BE2C (cell line): Measurements from ENCODE around the gene CLDN9.
A peak's percentile ranks its signal among the peaks of the same experiment; 100 is the strongest.

Experiments
- DNase-seq: peaks from one replicate; pipeline ENCODE4 v3.0.0-alpha.2; 2020
- H3K27me3 ChIP-seq: fragments of 250-450 bp; sonication (Bioruptor Pico); 2 replicates; pipeline ENCODE4 v1.5.1; 2020; ENCODE audit warnings: mild to moderate bottlenecking
- H3K36me3 ChIP-seq: fragments of 250-450 bp; sonication (Bioruptor Pico); 2 replicates; pipeline ENCODE4 v1.5.1; 2020; ENCODE audit warnings: mild to moderate bottlenecking
- H3K4me1 ChIP-seq: fragments of 250-450 bp; sonication (Bioruptor Pico); 2 replicates; pipeline ENCODE4 v1.5.1; 2020
- H3K4me3 ChIP-seq: 2 replicates; pipeline ENCODE4 v1.5.1; 2011; ENCODE audit warnings: low read depth, low read length
- H3K9me3 ChIP-seq: fragments of 250-450 bp; sonication (Bioruptor Pico); 2 replicates; pipeline ENCODE4 v1.5.1; 2020
- TF ChIP-seq, protein P1 (sequence below): IDR thresholded peaks from 2 replicates; pipeline ENCODE4 v1.5.1; 2012; ENCODE audit warnings: mild to moderate bottlenecking, low read depth, low read length

Gene CLDN9

DNA sequence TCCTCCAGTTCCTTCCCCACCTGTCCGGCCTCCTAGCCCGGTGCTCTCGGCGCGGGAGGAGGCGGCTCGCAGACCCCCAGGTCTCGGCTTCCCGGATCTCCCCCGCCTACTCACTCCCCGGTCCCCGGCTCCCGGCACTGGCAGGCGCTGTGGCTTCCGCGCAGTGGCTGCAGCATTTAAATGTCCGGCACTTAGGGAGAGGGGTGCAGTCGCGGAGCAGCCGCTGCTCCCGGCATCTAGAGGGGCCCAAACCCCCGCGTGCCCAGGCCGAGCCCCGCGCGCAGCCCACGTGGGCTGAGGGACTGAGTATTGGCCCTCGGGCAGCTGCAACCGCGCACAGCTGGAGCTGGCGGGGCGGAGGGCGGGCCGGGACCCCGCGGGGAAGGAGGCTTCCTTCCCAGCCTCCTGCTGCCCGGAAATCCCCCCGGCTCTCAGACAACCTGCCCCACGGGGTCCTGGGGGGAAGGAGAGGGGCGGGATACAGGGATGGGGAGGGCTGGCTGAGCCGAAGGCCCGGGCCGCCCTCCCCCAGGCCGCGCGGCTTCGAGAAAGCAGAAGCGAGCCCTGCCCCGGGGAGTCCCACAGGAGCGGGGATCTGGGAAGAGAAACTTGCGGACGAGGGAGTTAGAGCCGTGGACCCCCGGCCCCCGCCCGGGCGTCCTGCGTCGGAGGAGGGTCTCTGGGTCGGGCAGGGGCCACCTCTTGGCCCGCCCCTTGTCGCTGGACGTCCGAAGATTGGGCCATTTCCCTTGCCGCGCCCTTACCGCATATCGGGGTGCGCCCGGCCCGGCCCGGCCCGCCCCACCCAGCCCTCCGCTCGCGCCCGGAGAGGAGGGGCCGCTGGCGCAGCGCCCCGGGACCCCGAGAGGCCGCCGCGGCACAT, 33.3 kb downstream of the CLDN9 start, which contains the start of gene MMP25:
MMP25 (plus strand) TSS at position 804 of the 883 bp plus-strand sequence. CDS start 357 bp downstream, outside the sequence.
- Histone ChIP-seq H3K4me1 (no peaks in the 10 kb centered on the region), H3K4me3 (peak within 1 kb of the TSS; percentile 28; the same call in 1 of the 2 replicates), H3K9me3 (0 out of 2 replicates have a peak, but pooled peaks cover 3% of the 10 kb centered on the region), H3K27me3 (peaks cover 93% of the 10 kb centered on the region), H3K36me3 (no peaks in the 10 kb centered on the region)
- no peak for DNase-seq
- TF ChIP-seq, protein P1, sequence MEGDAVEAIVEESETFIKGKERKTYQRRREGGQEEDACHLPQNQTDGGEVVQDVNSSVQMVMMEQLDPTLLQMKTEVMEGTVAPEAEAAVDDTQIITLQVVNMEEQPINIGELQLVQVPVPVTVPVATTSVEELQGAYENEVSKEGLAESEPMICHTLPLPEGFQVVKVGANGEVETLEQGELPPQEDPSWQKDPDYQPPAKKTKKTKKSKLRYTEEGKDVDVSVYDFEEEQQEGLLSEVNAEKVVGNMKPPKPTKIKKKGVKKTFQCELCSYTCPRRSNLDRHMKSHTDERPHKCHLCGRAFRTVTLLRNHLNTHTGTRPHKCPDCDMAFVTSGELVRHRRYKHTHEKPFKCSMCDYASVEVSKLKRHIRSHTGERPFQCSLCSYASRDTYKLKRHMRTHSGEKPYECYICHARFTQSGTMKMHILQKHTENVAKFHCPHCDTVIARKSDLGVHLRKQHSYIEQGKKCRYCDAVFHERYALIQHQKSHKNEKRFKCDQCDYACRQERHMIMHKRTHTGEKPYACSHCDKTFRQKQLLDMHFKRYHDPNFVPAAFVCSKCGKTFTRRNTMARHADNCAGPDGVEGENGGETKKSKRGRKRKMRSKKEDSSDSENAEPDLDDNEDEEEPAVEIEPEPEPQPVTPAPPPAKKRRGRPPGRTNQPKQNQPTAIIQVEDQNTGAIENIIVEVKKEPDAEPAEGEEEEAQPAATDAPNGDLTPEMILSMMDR, result no peak

DNA sequence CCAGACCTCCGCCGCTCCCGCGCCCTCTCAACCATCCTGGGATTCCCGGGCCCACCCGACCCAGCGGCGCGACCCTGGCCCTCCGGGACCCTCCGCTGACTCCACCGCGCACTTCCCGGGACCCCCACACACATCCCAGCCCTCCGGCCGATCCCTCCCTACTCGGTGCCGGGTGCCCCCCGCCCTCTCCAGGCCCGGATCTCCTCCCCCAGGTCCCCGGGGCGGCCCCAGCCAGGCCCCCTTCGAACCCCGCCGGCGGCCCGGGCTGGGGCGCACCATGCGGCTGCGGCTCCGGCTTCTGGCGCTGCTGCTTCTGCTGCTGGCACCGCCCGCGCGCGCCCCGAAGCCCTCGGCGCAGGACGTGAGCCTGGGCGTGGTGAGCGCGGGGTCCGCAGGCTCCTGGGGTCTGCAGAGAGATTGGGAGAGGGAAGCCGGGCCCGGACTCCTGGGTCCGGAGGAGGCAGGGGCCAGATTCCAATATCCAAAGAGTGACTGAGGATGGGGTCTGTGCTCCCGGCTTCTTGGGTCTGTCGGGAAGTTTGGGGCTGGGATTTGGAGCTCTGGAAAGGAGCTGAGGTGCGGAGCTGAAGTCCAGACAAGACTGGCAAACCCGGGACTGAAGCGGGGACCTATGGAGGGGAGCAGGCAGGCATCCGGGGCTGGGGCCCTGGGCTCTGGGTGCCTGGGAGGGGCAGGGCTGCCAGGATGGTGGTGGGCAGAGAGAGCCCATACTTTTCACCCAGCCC, 34.1 kb downstream of the CLDN9 start:
- Histone ChIP-seq H3K4me3 (no peak overlapping the region), H3K9me3 (0 out of 2 replicates have a peak, but pooled peaks cover 3% of the 10 kb centered on the region), H3K27me3 (peaks cover 93% of the 10 kb centered on the region), H3K36me3 (no peaks in the 10 kb centered on the region), H3K4me1 (no peaks in the 10 kb centered on the region)
- TF ChIP-seq, protein P1, result no peak
- DNase-seq, result no peak

DNA sequence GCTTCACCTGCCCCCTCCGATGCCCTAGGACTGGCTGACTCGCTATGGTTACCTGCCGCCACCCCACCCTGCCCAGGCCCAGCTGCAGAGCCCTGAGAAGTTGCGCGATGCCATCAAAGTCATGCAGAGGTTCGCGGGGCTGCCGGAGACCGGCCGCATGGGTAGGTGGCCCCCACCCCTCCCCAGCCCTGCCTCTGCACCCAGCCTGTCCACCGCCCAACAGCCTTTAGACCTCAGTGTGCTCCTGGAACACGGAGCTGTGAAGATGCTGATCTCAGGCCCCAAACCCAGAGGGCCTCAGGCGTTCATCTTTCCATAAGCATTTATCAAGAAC, 34.6 kb downstream of the CLDN9 start:
- Histone ChIP-seq H3K36me3 (no peaks in the 10 kb centered on the region), H3K4me1 (no peaks in the 10 kb centered on the region), H3K27me3 (peaks cover 92% of the 10 kb centered on the region), H3K9me3 (0 out of 2 replicates have a peak, but pooled peaks cover 3% of the 10 kb centered on the region), H3K4me3 (no peak overlapping the region)
- TF ChIP-seq, protein P1, result no peak
- DNase-seq, result no peak

DNA sequence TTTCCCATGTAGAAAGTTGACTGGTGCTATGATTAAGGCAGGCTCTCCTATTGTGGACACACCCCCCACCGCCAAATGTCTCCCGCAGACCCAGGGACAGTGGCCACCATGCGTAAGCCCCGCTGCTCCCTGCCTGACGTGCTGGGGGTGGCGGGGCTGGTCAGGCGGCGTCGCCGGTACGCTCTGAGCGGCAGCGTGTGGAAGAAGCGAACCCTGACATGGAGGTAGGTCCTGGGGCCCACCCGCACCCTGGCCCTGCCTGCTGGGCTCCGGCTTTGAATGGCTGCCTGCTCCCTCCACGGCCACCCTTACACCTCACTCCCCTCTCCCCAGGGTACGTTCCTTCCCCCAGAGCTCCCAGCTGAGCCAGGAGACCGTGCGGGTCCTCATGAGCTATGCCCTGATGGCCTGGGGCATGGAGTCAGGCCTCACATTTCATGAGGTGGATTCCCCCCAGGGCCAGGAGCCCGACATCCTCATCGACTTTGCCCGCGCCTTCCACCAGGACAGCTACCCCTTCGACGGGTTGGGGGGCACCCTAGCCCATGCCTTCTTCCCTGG, 37.3 kb downstream of the CLDN9 start:
- Histone ChIP-seq H3K4me3 (no peak overlapping the region), H3K4me1 (no peaks in the 10 kb centered on the region), H3K27me3 (peaks cover 65% of the 10 kb centered on the region), H3K9me3 (0 out of 2 replicates have a peak, but pooled peaks cover 3% of the 10 kb centered on the region), H3K36me3 (no peaks in the 10 kb centered on the region)
- DNase-seq, result no peak
- TF ChIP-seq, protein P1, result no peak

DNA sequence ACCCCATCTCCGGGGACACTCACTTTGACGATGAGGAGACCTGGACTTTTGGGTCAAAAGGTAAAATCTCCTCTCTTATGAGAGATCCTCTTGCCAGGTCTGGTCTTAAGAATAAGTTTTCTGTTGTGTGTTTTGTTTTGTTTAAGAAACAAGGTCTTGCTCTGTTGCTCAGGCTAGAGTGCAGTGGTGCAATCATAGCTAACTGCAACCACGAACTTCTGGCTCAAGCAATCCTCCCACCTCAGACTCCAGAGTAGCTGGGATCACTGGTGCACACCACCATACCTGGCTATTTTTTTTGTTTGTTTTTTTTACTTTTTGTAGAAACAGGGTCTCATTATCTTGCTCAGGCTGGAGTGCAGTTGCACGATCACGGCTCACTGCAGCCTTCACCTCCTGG, 37.8 kb downstream of the CLDN9 start:
- no peaks in the 10 kb centered on the region for H3K36me3 ChIP-seq
- no peaks in the 10 kb centered on the region for H3K4me1 ChIP-seq
- no peak overlapping the region for H3K4me3 ChIP-seq
- peaks cover 60% of the 10 kb centered on the region for H3K27me3 ChIP-seq
- TF ChIP-seq, protein P1, result no peak
- no peaks in the 10 kb centered on the region for H3K9me3 ChIP-seq
- DNase-seq, result no peak
